HG02885 (cell line): Measurements from ENCODE around the gene OFD1.

Source experiments
- ATAC-seq: cut with Tn5 transposase; IDR thresholded peaks from one replicate; pipeline ENCODE4 v1.9.1; 2021; ENCODE audit warnings: mild to moderate bottlenecking; ENCODE audit not compliant: unreplicated experiment, poor library complexity

The OFD1 gene

GRCh38 chrX:13734278-13735172 lies at the start of gene OFD1, which contains the start of gene TRAPPC2:
OFD1 (plus strand) TSS chrX:13734748; CDS start chrX:13735072, 324 bp downstream.
TRAPPC2 (minus strand) TSS chrX:13734620; CDS start chrX:13719963, 14,657 bp downstream.
- ATAC-seq = peak; percentile 94

- ATAC-seq = no peak
These were observed 49.3 kb upstream of the OFD1 start for GRCh38 chrX:13685126-13685763.

- ATAC-seq = no peak
These were observed 47.3 kb upstream of the OFD1 start for GRCh38 chrX:13687203-13687602.

- ATAC-seq = no peak
These were observed 46.1 kb upstream of the OFD1 start for GRCh38 chrX:13688384-13688957.

DNA sequence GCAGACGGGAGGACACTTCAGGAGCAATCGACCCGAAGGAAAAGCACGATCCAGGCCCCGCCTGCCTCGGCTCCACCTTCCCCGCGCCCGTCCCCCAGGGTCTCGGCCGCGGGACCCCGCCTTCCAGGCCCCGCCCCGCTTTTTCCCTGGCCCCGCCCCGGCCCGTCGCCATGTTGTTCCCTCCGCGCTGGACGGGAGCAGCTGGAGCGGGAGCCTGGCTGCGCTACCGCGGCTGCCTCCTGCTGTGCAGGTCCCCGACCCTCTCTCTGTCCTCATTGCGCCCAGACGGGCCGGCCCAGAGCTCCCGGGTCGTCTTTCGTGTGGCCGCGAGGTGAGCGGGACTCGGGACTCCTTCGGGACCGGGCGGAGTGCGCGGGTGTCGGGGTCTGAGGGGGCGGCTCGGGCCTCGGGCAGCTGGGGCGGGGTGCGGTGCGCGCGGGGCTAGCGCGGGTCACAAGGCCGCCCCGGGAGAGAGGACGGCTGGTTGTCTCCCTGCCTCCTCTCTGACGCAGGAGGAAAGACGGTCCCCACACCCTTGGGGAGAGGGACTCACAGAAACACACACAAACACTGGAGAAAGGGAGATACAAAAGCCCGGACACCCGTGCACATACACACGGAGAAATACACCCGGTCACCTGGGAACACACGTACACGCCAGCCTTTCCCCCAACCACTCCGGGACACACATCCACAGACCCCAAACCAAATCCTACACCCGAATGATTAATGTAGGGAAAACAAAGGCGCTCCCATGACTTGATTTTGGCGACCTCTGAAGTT lies 45.4 kb upstream of the OFD1 start, which contains the start of gene RAB9A:
TSS of gene RAB9A (plus strand) at position 171 of the 783 bp plus-strand sequence. CDS start 19,619 bp downstream, outside the sequence.
- peak; percentile 83 for ATAC-seq

GRCh38 chrX:13689741-13690211 lies 44.8 kb upstream of the OFD1 start:
- ATAC-seq = no peak

DNA sequence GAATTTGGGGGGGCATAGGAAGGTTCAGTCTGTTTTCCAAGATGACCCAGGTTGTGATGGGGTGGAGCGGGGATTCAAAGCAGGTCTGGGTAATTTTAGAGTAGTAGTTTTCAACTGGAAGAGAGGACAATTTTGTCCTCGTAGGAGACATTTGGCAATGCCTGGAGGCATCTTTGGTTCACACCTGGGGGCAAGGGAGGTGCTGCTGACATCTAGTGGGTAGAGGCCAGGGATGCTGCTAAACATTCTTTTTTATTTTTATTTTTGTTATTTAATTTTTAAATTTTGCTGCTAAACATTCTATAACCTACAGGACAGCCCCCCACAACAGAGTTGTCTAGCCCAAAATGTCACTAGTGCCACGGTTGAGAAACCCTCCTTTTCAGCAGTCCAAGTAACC lies 43.7 kb upstream of the OFD1 start:
- no peak for ATAC-seq

- no peak for ATAC-seq
These were observed 42.6 kb upstream of the OFD1 start for GRCh38 chrX:13691841-13692371.

- ATAC-seq = no peak
These were observed 41.7 kb upstream of the OFD1 start for GRCh38 chrX:13692771-13693231.

DNA sequence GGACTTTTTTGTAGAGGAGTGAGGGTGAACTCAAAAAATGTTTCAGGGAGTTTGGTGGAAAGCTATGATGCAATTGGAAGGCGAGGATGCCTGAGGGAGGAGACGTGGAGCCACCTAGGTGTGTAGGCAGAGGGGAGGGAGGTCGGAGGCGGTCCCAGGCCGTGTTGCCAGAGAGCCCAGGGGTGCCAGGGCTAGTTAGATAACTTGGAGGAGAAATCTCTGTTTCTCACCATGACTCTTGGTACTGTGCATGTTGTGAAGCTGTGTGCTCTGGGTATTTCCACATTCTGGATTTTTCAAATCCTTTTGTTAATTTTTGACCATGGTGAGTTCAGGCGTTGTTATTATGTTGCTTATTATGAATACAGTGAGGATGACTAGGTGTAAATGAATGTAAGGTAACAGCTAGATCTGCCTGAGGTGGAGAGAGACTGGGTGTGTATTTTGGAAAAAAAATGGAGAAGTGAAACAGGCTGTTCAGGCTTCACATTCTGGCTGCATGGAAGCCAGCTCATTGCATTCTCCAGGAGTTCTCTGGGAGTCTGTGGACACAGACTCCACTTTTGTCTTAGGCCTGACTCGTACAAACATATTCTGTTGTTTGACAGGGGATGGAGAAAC lies 41.1 kb upstream of the OFD1 start:
- no peak for ATAC-seq

GRCh38 chrX:13694359-13694758 lies 40.2 kb upstream of the OFD1 start:
- no peak for ATAC-seq

GRCh38 chrX:13694983-13695382 lies 39.6 kb upstream of the OFD1 start:
- no peak for ATAC-seq

DNA sequence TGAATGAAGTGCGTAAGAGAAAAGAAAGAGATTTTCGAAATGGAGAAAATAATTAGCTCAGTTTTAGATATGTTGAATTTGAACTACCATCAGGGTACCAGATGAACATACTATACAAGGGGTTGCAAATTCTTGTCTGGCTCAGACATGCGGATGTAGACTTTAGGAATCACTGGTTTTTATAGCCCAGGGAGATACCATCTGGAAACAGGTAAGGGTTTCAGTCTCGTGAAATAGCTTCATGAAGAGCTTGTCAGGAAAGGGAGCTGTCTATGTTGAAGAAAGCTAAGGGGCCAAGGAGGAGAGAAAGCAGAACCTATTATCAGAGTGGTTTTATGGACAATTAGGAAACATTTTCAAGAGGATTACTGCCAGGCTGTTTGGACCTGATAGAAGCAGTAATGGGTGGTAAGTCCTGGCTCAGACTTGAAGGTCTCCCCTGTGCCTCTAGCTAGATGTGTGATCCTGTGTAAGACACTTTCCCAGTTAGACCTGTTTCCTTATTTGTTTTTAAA lies 38.9 kb upstream of the OFD1 start:
- no peak for ATAC-seq

GRCh38 chrX:13697455-13697854 lies 37.1 kb upstream of the OFD1 start:
- ATAC-seq = peak; percentile 63

DNA sequence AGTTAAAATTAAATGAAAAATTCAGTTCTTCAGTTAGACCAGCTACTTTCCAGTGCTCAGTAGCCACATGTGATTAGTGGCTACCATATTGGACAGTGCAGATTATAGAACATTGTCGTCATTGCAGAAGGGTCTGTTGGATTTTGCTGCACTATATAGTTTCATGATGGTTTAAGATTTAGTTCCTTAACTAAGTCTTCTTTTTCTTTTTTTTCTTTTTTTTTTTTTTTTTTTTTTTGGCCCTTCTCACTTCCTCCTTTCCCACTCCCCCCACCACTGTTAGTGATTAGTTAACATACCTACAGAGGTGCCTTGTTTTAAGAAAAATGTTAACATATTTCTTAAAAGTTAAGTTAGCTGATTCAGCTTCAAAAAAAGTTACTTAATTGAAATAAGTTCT lies 36.6 kb upstream of the OFD1 start:
- no peak for ATAC-seq

DNA sequence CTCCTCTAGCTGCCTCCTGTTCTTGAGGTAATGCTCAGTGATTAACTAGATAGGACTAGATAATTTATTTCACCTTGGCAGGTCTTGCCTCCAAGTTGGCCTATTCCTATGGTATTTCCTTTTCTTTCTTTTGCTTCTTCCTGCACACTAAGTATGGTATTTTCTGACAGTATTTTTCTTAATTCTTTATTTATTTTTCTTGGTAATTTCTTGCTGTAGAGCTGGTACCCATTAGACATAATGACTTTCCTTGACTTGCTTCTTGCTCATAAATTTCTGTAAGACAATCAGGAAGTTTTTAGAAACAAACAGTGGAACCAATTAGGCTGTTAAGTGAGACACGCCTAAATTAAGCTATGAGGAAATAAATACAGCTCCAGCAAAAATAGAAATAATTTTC lies 36.1 kb upstream of the OFD1 start:
- ATAC-seq = no peak

GRCh38 chrX:13699183-13699826 lies 35.2 kb upstream of the OFD1 start:
- ATAC-seq = peak; percentile 75

- ATAC-seq = no peak
These were observed 34.2 kb upstream of the OFD1 start for GRCh38 chrX:13700380-13700779.
